A673 (cell line): ENCODE data around the gene GDF10.

Source experiments
- EZH2 ChIP-seq: fragments of 200-600 bp; sonication (generic); IDR thresholded peaks from 2 replicates; pipeline ENCODE4 v1.6.1; 2017; ENCODE audit warnings: borderline replicate concordance, low read depth, mild to moderate bottlenecking, mixed read lengths, antibody characterized with exemption, low read length; ENCODE audit not compliant: poor library complexity, severe bottlenecking
- TF ChIP-seq, protein P1 (sequence below): fragments of 300-800, 200-600 bp; sonication (generic); conservative IDR thresholded peaks from 2 replicates; pipeline ENCODE4 v1.5.1; 2017; ENCODE audit warnings: low read depth, mild to moderate bottlenecking, antibody characterized with exemption, low read length, moderate library complexity, mixed read lengths

DNA sequence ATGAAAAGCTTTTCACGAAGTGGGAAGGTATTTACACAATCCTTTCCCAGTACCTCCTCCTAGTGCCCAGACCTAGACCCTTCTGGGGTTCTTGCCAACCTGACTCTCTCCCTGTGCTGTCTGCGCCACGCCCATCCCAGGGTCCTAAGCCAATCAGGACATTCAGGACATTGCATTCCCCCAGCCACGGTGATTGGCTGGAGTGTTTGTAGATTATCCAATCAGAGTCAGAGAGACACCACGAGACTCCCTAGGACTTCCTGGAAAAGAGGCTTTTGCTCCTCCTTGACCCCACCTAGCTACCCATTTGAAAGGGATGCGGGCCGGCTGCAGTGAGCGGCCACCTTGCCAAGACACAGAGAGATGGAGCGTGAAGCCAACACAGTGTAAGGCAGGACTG lies 18.7 kb downstream of the GDF10 start:
- TF ChIP-seq, protein P1, sequence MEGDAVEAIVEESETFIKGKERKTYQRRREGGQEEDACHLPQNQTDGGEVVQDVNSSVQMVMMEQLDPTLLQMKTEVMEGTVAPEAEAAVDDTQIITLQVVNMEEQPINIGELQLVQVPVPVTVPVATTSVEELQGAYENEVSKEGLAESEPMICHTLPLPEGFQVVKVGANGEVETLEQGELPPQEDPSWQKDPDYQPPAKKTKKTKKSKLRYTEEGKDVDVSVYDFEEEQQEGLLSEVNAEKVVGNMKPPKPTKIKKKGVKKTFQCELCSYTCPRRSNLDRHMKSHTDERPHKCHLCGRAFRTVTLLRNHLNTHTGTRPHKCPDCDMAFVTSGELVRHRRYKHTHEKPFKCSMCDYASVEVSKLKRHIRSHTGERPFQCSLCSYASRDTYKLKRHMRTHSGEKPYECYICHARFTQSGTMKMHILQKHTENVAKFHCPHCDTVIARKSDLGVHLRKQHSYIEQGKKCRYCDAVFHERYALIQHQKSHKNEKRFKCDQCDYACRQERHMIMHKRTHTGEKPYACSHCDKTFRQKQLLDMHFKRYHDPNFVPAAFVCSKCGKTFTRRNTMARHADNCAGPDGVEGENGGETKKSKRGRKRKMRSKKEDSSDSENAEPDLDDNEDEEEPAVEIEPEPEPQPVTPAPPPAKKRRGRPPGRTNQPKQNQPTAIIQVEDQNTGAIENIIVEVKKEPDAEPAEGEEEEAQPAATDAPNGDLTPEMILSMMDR, result no peak
- no peak for TF ChIP-seq EZH2
